HL-60 (cell line): ENCODE results near the gene SYNGAP1.

Experiments used
- DNase-seq, 2 experiments: peaks; one replicate each; pipeline ENCODE4 v3.0.0-alpha.2; 2010 to 2020; ENCODE audit warnings: low read depth in 1 of 2, low spot score in 1 of 2
- H3K27ac ChIP-seq: fragments of 250-450 bp; sonication (Bioruptor Pico); replicated peaks from 2 replicates; pipeline ENCODE4 v1.5.1; 2020; ENCODE audit warnings: mild to moderate bottlenecking, moderate library complexity
- H3K27me3 ChIP-seq: fragments of 250-450 bp; sonication (Bioruptor Pico); 2 replicates; pipeline ENCODE4 v1.5.1; 2021; ENCODE audit warnings: mild to moderate bottlenecking, moderate library complexity; ENCODE audit not compliant: insufficient read depth, poor library complexity, severe bottlenecking
- H3K4me3 ChIP-seq: replicated peaks from 2 replicates; pipeline ENCODE4 v1.5.1; 2011; ENCODE audit warnings: mild to moderate bottlenecking, control low read depth, low read length; ENCODE audit not compliant: insufficient read depth
- CTCF ChIP-seq: IDR thresholded peaks from one replicate; pipeline ENCODE4 v1.5.1; 2011; ENCODE audit warnings: low read length, control low read depth, inconsistent platforms; ENCODE audit not compliant: insufficient read depth
- GABPA ChIP-seq: IDR thresholded peaks from 2 replicates; pipeline ENCODE4 v1.6.1; 2012; ENCODE audit warnings: low read depth
- POLR2AphosphoS5 ChIP-seq: IDR thresholded peaks from 2 replicates; pipeline ENCODE4 v1.6.1; 2012; ENCODE audit warnings: low read depth
- REST ChIP-seq: IDR thresholded peaks from 2 replicates; pipeline ENCODE4 v1.6.1; 2012; ENCODE audit warnings: low read depth; ENCODE audit not compliant: insufficient replicate concordance
- SPI1 ChIP-seq: IDR thresholded peaks from 2 replicates; pipeline ENCODE4 v1.6.1; 2012; ENCODE audit warnings: low read depth, mild to moderate bottlenecking, borderline replicate concordance

SYNGAP1 gene

GRCh38 chr6:33445119-33445603, 25.3 kb downstream of the SYNGAP1 start:
- Histone ChIP-seq H3K4me3 (no peak overlapping the region), H3K27me3 (no peaks in the 10 kb centered on the region), H3K27ac (peak overlapping the region; percentile 61)
- TF ChIP-seq SPI1 (peak; percentile 7; the same call in 1 of the 2 replicates), GABPA (no peak)
- DNase-seq = peak; percentile 36 to 43

- Histone ChIP-seq H3K27me3 (no peaks in the 10 kb centered on the region), H3K4me3 (no peak overlapping the region), H3K27ac (peak overlapping the region; percentile 37)
- TF ChIP-seq POLR2AphosphoS5 = no peak
- no peak for TF ChIP-seq REST
- TF ChIP-seq GABPA = no peak
- no peak for TF ChIP-seq SPI1
- TF ChIP-seq CTCF = no peak
- DNase-seq = no peak
Observed at GRCh38 chr6:33446356-33446755, 26.5 kb downstream of the SYNGAP1 start.

GRCh38 chr6:33450434-33450833, 30.6 kb downstream of the SYNGAP1 start:
- peak; percentile 54 to 66 for DNase-seq
- TF ChIP-seq GABPA = no peak
- TF ChIP-seq REST = no peak
- TF ChIP-seq CTCF = no peak
- peak; percentile 75 for TF ChIP-seq SPI1
- TF ChIP-seq POLR2AphosphoS5 = no peak
- Histone ChIP-seq H3K4me3 (no peak overlapping the region), H3K27ac (peak overlapping the region; percentile 24), H3K27me3 (no peaks in the 10 kb centered on the region)

GRCh38 chr6:33451606-33452005, 31.7 kb downstream of the SYNGAP1 start:
- TF ChIP-seq SPI1 (no peak), POLR2AphosphoS5 (no peak), REST (no peak), GABPA (no peak), CTCF (no peak)
- H3K4me3 ChIP-seq = no peak overlapping the region
- no peaks in the 10 kb centered on the region for H3K27me3 ChIP-seq
- no peak for DNase-seq
- no peak overlapping the region for H3K27ac ChIP-seq
